K562 treated with DMSO at 1 percent for 48 hours (cell line): ENCODE data around the gene EIF3J. TPM values are rescaled to one million over a fixed set of nuclear protein-coding genes. Genes with fewer than 3 reads are reported as not detected.

Experiments
- total RNA-seq: library from RNA; unstranded; fragments of 300-600 nt; gene quantifications from 2 replicates; pipeline ENCODE4 v1.2.3, GENCODE V29; 2022; ENCODE audit warnings: low replicate concordance; ENCODE audit errors: extremely low read depth

Gene EIF3J, protein sequence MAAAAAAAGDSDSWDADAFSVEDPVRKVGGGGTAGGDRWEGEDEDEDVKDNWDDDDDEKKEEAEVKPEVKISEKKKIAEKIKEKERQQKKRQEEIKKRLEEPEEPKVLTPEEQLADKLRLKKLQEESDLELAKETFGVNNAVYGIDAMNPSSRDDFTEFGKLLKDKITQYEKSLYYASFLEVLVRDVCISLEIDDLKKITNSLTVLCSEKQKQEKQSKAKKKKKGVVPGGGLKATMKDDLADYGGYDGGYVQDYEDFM
- total RNA-seq = not detected in 2 replicates

DNA sequence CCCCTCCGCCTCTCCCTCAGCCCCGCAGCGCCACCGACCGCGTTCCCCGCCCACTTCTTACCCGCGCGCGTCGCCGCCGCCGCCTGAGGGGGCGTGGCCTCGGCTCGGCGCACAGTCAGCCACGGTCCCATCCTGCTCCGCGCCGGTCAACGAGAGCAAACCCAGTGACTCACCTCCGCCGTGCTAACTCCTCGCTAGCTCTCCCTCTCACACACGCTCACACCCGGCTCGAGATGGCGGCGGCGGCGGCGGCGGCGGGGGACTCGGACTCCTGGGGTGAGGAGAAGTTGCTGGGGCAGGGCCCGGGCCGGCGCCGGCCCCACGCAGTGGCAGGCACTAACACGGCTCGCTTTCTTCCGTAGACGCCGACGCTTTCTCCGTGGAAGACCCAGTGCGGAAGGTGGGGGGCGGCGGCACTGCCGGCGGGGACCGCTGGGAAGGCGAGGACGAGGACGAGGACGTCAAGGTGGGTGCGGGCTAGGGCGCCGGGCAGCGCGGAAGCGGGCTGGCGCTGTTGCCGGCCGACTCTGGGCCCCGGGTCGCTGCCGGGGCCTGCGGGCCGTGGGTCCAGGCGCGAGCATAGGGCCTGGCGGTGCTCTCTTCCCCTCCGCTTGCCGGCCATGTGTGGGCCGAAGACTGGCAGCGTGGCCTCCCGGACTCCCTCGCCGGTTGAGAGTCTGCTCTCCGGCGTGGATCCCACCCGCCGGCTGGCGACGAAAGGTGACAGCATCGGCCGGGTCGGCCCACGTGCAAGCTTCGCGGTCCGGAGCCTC lies at the start of gene EIF3J:
Gene EIF3J, plus strand, starts transcription at position 186 of the 773 bp plus-strand sequence. Its CDS starts 48 bp downstream, at position 234.

Other genes with a start within 250 kb of the EIF3J start
- gene GOLM2, start 248.4 kb upstream of the EIF3J start, total RNA-seq = not detected in 2 replicates
- gene CTDSPL2, start 109.5 kb upstream of the EIF3J start, total RNA-seq = not detected in 2 replicates
- not detected in 2 replicates for gene SPG11, start 126.5 kb downstream of the EIF3J start, total RNA-seq
- gene PATL2, start 174.2 kb downstream of the EIF3J start, total RNA-seq = not detected in 2 replicates
- gene B2M, start 174.4 kb downstream of the EIF3J start, total RNA-seq = 1,655 and 3,446 TPM in 2 replicates
- gene TRIM69, start 199.4 kb downstream of the EIF3J start, total RNA-seq = not detected in 2 replicates